ENCODE measurements around the gene TRIOBP. TPM values are rescaled to one million over a fixed set of nuclear protein-coding genes. Genes with fewer than 3 reads are reported as not detected.

Gene TRIOBP
- total and polyA plus RNA-seq, 2 donors (not counting 3 experiments of a cell fraction or from before 2014, with no cell fraction given), result 60.6 to 104 TPM

- intact Hi-C loops (cut with micrococcal nuclease) (no loop called here), dilution Hi-C loops (cut with MboI; ENCODE audit: extremely low pct_ligation_motif_present, low sequenced_read_pairs) (no loop called here)
- no peaks in the 10 kb centered on the region for H4K20me1 ChIP-seq (replicated peaks; ENCODE audit: control insufficient read depth, extremely low read depth, insufficient read depth, low read length)
- DNase-seq (ENCODE audit: low read depth, low spot score) (no peak), FAIRE-seq (no peak)
- H3K4me1 ChIP-seq (ENCODE audit: control insufficient read depth, extremely low read depth, insufficient read depth, low read length), result peaks cover 5% of the 10 kb centered on the region
- no peak overlapping the region for H3K4me2 ChIP-seq (ENCODE audit: insufficient read depth, low read length)
- no peaks in the 10 kb centered on the region for H3K36me3 ChIP-seq (ENCODE audit: control insufficient read depth in 2 of 2, extremely low read depth in 1 of 2, insufficient read depth in 2 of 2, low read length in 2 of 2)
- no peaks in the 10 kb centered on the region for H3K27me3 ChIP-seq (ENCODE audit: control insufficient read depth in 2 of 2, insufficient read depth in 2 of 2, low read length in 2 of 2)
- TF ChIP-seq POLR2A (IDR thresholded peaks at IDR 0.05; ENCODE audit: low read depth, low read length), result no peak
- TF ChIP-seq GATA2 (IDR thresholded peaks at IDR 0.05; ENCODE audit: insufficient read depth, insufficient read length, low read depth, low read length), result no peak
- no peak for TF ChIP-seq POLR2AphosphoS5 (IDR thresholded peaks at IDR 0.05; ENCODE audit: insufficient read depth, low read depth, low read length)
- TF ChIP-seq FOS (IDR thresholded peaks at IDR 0.05; ENCODE audit: borderline replicate concordance, insufficient read depth, low read length), result no peak
- POLR2A ChIA-PET, result interaction anchor here (0.7 kb wide), 1 partner anchor 129 kb away, joined by 7 read pairs; no protein-coding TSS in a partner anchor
- no peak overlapping the region for H2AFZ ChIP-seq (ENCODE audit: low read depth, low read length)
- no peak overlapping the region for H3K4me3 ChIP-seq (replicated peaks in 1 of 3; ENCODE audit: insufficient read depth in 1 of 3, low read depth in 1 of 3, low read length in 3 of 3)
- H3K9ac ChIP-seq (replicated peaks; ENCODE audit: extremely low read depth, insufficient read depth, low read length), result no peak overlapping the region
- H3K27ac ChIP-seq (ENCODE audit: insufficient read depth, low read depth, low read length), result no peak overlapping the region
- BruUV-seq (replicated peaks), result no TSS peak
- H3K9me3 ChIP-seq (replicated peaks; ENCODE audit: control insufficient read depth, insufficient read depth, low read length), result no peaks in the 10 kb centered on the region
- CTCF ChIA-PET, result interaction anchor here (0.7 kb wide), 1 partner anchor 22 kb away, joined by 3 read pairs; no protein-coding TSS in a partner anchor
- no peaks in the 10 kb centered on the region for H3K9me1 ChIP-seq (replicated peaks; ENCODE audit: control insufficient read depth, extremely low read depth, insufficient read depth, low read length)
- no peaks in the 10 kb centered on the region for H3K79me2 ChIP-seq (ENCODE audit: control insufficient read depth, insufficient read depth, low read length)
Observed at GRCh38 chr22:37703906-37704305, 7.1 kb downstream of the TRIOBP start.

GRCh38 chr22:37704645-37705044 lies 7.8 kb downstream of the TRIOBP start:
- Histone ChIP-seq H3K4me1 (ENCODE audit: control insufficient read depth, extremely low read depth, insufficient read depth, low read length) (peaks cover 5% of the 10 kb centered on the region), H3K9me1 (replicated peaks; ENCODE audit: control insufficient read depth, extremely low read depth, insufficient read depth, low read length) (no peaks in the 10 kb centered on the region), H3K9ac (replicated peaks; ENCODE audit: extremely low read depth, insufficient read depth, low read length) (no peak overlapping the region), H3K27ac (ENCODE audit: insufficient read depth, low read depth, low read length) (no peak overlapping the region), H3K4me3 (replicated peaks in 1 of 3; ENCODE audit: insufficient read depth in 1 of 3, low read depth in 1 of 3, low read length in 3 of 3) (no peak overlapping the region), H3K4me2 (ENCODE audit: insufficient read depth, low read length) (no peak overlapping the region), H3K79me2 (ENCODE audit: control insufficient read depth, insufficient read depth, low read length) (no peaks in the 10 kb centered on the region), H3K9me3 (replicated peaks; ENCODE audit: control insufficient read depth, insufficient read depth, low read length) (no peaks in the 10 kb centered on the region), H4K20me1 (replicated peaks; ENCODE audit: control insufficient read depth, extremely low read depth, insufficient read depth, low read length) (no peaks in the 10 kb centered on the region), H3K36me3 (ENCODE audit: control insufficient read depth in 2 of 2, extremely low read depth in 1 of 2, insufficient read depth in 2 of 2, low read length in 2 of 2) (no peaks in the 10 kb centered on the region), H3K27me3 (ENCODE audit: control insufficient read depth in 2 of 2, insufficient read depth in 2 of 2, low read length in 2 of 2) (no peaks in the 10 kb centered on the region), H2AFZ (ENCODE audit: low read depth, low read length) (no peak overlapping the region)
- dilution Hi-C loops (cut with MboI; ENCODE audit: extremely low pct_ligation_motif_present, low sequenced_read_pairs) (no loop called here), intact Hi-C loops (cut with micrococcal nuclease) (no loop called here)
- FAIRE-seq (no peak), DNase-seq (ENCODE audit: low read depth, low spot score) (no peak)
- TF ChIP-seq POLR2A (IDR thresholded peaks at IDR 0.05; ENCODE audit: low read depth, low read length) (no peak), FOS (IDR thresholded peaks at IDR 0.05; ENCODE audit: borderline replicate concordance, insufficient read depth, low read length) (no peak), MYC (IDR thresholded peaks at IDR 0.05; ENCODE audit: low read depth, low read length) (no peak), GATA2 (IDR thresholded peaks at IDR 0.05; ENCODE audit: insufficient read depth, insufficient read length, low read depth, low read length) (no peak), POLR2AphosphoS5 (IDR thresholded peaks at IDR 0.05; ENCODE audit: insufficient read depth, low read depth, low read length) (no peak), EZH2 (IDR thresholded peaks at IDR 0.05; ENCODE audit: borderline replicate concordance, low read depth, low read length, severe bottlenecking) (no peak), MAX (IDR thresholded peaks at IDR 0.05; ENCODE audit: insufficient read depth, insufficient read length) (no peak), JUN (IDR thresholded peaks at IDR 0.05; ENCODE audit: borderline replicate concordance, insufficient read depth, insufficient read length, low read depth) (no peak), CTCF (IDR thresholded peaks at IDR 0.05; ENCODE audit: extremely low read depth in 1 of 2, insufficient read depth in 1 of 2, low read depth in 1 of 2, low read length in 2 of 2) (no peak)
- BruUV-seq (replicated peaks), result no TSS peak
- CTCF ChIA-PET, result interaction anchor here (0.7 kb wide), 1 partner anchor 21 kb away, joined by 3 read pairs; no protein-coding TSS in a partner anchor
- POLR2A ChIA-PET, result interaction anchor here (0.7 kb wide), 1 partner anchor 26 kb away, joined by 3 read pairs; no protein-coding TSS in a partner anchor

Data from endothelial cell of umbilical vein (primary cell).